WTC11 (cell line): Measurements from ENCODE around the gene IER2. TPM values are rescaled to one million over a fixed set of nuclear protein-coding genes. Genes with fewer than 3 reads are reported as not detected.

Experiments
- ATAC-seq: fragments of 200-7000 bp; cut with Tn5 transposase; 2 replicates; pipeline ENCODE4 v1.10.0; 2021; ENCODE audit warnings: mild to moderate bottlenecking, moderate library complexity
- CTCF ChIA-PET: fragments of 300-600 bp; sonication (Branson Sonifier 250); formaldehyde crosslinking; loops from one replicate; lab custom pipeline; 2021; ENCODE audit warnings: antibody characterized with exemption; lab: Charles Lee
- POLR2A ChIA-PET: fragments of 350-600 bp; sonication (Branson Sonifier 250); formaldehyde crosslinking; loops from one replicate; lab custom pipeline; 2021; ENCODE audit warnings: antibody characterized with exemption; lab: Charles Lee
- DNase-seq: peaks from one replicate; pipeline ENCODE4 v3.0.0; 2021; ENCODE audit warnings: low spot score
- H3K27ac Mint-ChIP-seq: 2 replicates; pipeline ENCODE4 v1.8.0; 2021; ENCODE audit warnings: mixed read lengths
- H3K27me3 Mint-ChIP-seq: 2 replicates; pipeline ENCODE4 v1.8.0; 2021; ENCODE audit warnings: low read depth, mild to moderate bottlenecking, moderate library complexity, mixed read lengths
- H3K36me3 Mint-ChIP-seq: 2 replicates; pipeline ENCODE4 v1.8.0; 2021; ENCODE audit warnings: mixed read lengths
- H3K4me1 Mint-ChIP-seq: 2 replicates; pipeline ENCODE4 v1.8.0; 2022; ENCODE audit warnings: mixed read lengths
- H3K4me3 Mint-ChIP-seq: 2 replicates; pipeline ENCODE4 v1.8.0; 2021; ENCODE audit warnings: mild to moderate bottlenecking, moderate library complexity, mixed read lengths
- H3K9me3 Mint-ChIP-seq: 2 replicates; pipeline ENCODE4 v1.8.0; 2021; ENCODE audit warnings: mixed read lengths
- EMX1 ChIP-seq: fragments of 250-450 bp; sonication (Bioruptor Pico); IDR thresholded peaks from 2 replicates; pipeline ENCODE4 v1.8.0; 2021; ENCODE audit warnings: mild to moderate bottlenecking
- ESRRA ChIP-seq: sonication (generic); formaldehyde crosslinking; IDR thresholded peaks from 2 replicates; pipeline ENCODE4 v1.8.1; 2022; ENCODE audit warnings: mild to moderate bottlenecking, missing genetic modification reagents, borderline replicate concordance
- GRHL2 ChIP-seq: fragments of 250-450 bp; sonication (Bioruptor Pico); IDR thresholded peaks from 2 replicates; pipeline ENCODE4 v1.8.0; 2022; ENCODE audit warnings: mild to moderate bottlenecking, moderate library complexity; ENCODE audit not compliant: insufficient replicate concordance, severe bottlenecking
- JAZF1 ChIP-seq: fragments of 250-450 bp; sonication (Bioruptor Pico); IDR thresholded peaks from 2 replicates; pipeline ENCODE4 v1.9.0; 2021; ENCODE audit warnings: moderate library complexity, mild to moderate bottlenecking, inconsistent platforms
- MYBL2 ChIP-seq: sonication (generic); formaldehyde crosslinking; IDR thresholded peaks from 2 replicates; pipeline ENCODE4 v1.8.1; 2023; ENCODE audit warnings: mild to moderate bottlenecking, moderate library complexity, missing genetic modification reagents
- NFATC4 ChIP-seq: fragments of 250-450 bp; sonication (Bioruptor Pico); IDR thresholded peaks from 2 replicates; pipeline ENCODE4 v1.9.0; 2021; ENCODE audit warnings: mild to moderate bottlenecking
- NFE2L1 ChIP-seq: sonication (generic); formaldehyde crosslinking; IDR thresholded peaks from 2 replicates; pipeline ENCODE4 v1.8.1; 2023; ENCODE audit warnings: missing genetic modification reagents
- NFYB ChIP-seq: sonication (generic); formaldehyde crosslinking; conservative IDR thresholded peaks from 2 replicates; pipeline ENCODE4 v1.8.0; 2022; ENCODE audit warnings: low read depth, missing genetic modification reagents
- NR1H2 ChIP-seq: sonication (generic); formaldehyde crosslinking; IDR thresholded peaks from 2 replicates; pipeline ENCODE4 v1.9.0; 2021; ENCODE audit warnings: mild to moderate bottlenecking, moderate library complexity, missing genetic modification reagents
- NR2C2 ChIP-seq: sonication (generic); formaldehyde crosslinking; IDR thresholded peaks from 2 replicates; pipeline ENCODE4 v1.8.0; 2022; ENCODE audit warnings: mild to moderate bottlenecking, missing genetic modification reagents
- NR3C1 ChIP-seq: sonication (generic); formaldehyde crosslinking; conservative IDR thresholded peaks from 2 replicates; pipeline ENCODE4 v1.8.1; 2023; ENCODE audit warnings: low read depth, mild to moderate bottlenecking, missing genetic modification reagents
- RELA ChIP-seq: sonication (generic); formaldehyde crosslinking; IDR thresholded peaks from 2 replicates; pipeline ENCODE4 v1.8.1; 2022; ENCODE audit warnings: missing genetic modification reagents, mild to moderate bottlenecking, borderline replicate concordance
- RORB ChIP-seq: fragments of 250-450 bp; sonication (Bioruptor Pico); IDR thresholded peaks from 2 replicates; pipeline ENCODE4 v1.9.0; 2021; ENCODE audit warnings: mild to moderate bottlenecking
- SMAD4 ChIP-seq: sonication (generic); formaldehyde crosslinking; IDR thresholded peaks from 2 replicates; pipeline ENCODE4 v1.8.0; 2022; ENCODE audit warnings: mild to moderate bottlenecking, missing genetic modification reagents
- TCF7 ChIP-seq: sonication (generic); formaldehyde crosslinking; IDR thresholded peaks from 2 replicates; pipeline ENCODE4 v1.8.0; 2022; ENCODE audit warnings: mild to moderate bottlenecking, low read depth, missing genetic modification reagents, moderate library complexity
- TP53 ChIP-seq: sonication (generic); formaldehyde crosslinking; IDR thresholded peaks from 2 replicates; pipeline ENCODE4 v1.8.1; 2023; ENCODE audit warnings: mild to moderate bottlenecking, missing genetic modification reagents
- ZNF219 ChIP-seq: sonication (generic); formaldehyde crosslinking; IDR thresholded peaks from 2 replicates; pipeline ENCODE4 v1.8.0; 2023; ENCODE audit warnings: missing genetic modification reagents, mild to moderate bottlenecking, borderline replicate concordance
- total RNA-seq: library from RNA; stranded (reverse); gene quantifications from 3 replicates; pipeline ENCODE4 v1.2.3, GENCODE V29; 2021
- TF ChIP-seq, protein P1 (sequence below): sonication (generic); formaldehyde crosslinking; IDR thresholded peaks from 2 replicates; pipeline ENCODE4 v1.8.1; 2022; ENCODE audit warnings: low read depth, mild to moderate bottlenecking, moderate library complexity, missing genetic modification reagents, borderline replicate concordance
- TF ChIP-seq, protein P2 (sequence below): fragments of 250-450 bp; sonication (Bioruptor Pico); IDR thresholded peaks from 2 replicates; pipeline ENCODE4 v1.9.0; 2021; ENCODE audit warnings: mild to moderate bottlenecking
- TF ChIP-seq, protein P3 (sequence below): sonication (generic); formaldehyde crosslinking; IDR thresholded peaks from 2 replicates; pipeline ENCODE4 v1.8.1; 2023; ENCODE audit warnings: mild to moderate bottlenecking, missing genetic modification reagents
- TF ChIP-seq, protein P4 (sequence below): sonication (generic); formaldehyde crosslinking; conservative IDR thresholded peaks from 2 replicates; pipeline ENCODE4 v1.8.1; 2022; ENCODE audit warnings: mild to moderate bottlenecking, missing genetic modification reagents
- TF ChIP-seq, protein P5 (sequence below): sonication (generic); formaldehyde crosslinking; IDR thresholded peaks from 2 replicates; pipeline ENCODE4 v1.8.0; 2023; ENCODE audit warnings: mild to moderate bottlenecking, missing genetic modification reagents
- TF ChIP-seq, protein P6 (sequence below): sonication (generic); formaldehyde crosslinking; IDR thresholded peaks from 2 replicates; pipeline ENCODE4 v1.8.1; 2022; ENCODE audit warnings: missing genetic modification reagents, borderline replicate concordance
- TF ChIP-seq, protein P7 (sequence below): fragments of 250-450 bp; sonication (Bioruptor Pico); IDR thresholded peaks from 2 replicates; pipeline ENCODE4 v2.1.2; 2022; ENCODE audit warnings: mild to moderate bottlenecking, moderate library complexity
- TF ChIP-seq, protein P8 (sequence below): sonication (generic); formaldehyde crosslinking; IDR thresholded peaks from 2 replicates; pipeline ENCODE4 v1.8.0; 2022; ENCODE audit warnings: mild to moderate bottlenecking, missing genetic modification reagents

IER2 gene
- total RNA-seq, 1 experiment from 2014 or later = 138 TPM

DNA sequence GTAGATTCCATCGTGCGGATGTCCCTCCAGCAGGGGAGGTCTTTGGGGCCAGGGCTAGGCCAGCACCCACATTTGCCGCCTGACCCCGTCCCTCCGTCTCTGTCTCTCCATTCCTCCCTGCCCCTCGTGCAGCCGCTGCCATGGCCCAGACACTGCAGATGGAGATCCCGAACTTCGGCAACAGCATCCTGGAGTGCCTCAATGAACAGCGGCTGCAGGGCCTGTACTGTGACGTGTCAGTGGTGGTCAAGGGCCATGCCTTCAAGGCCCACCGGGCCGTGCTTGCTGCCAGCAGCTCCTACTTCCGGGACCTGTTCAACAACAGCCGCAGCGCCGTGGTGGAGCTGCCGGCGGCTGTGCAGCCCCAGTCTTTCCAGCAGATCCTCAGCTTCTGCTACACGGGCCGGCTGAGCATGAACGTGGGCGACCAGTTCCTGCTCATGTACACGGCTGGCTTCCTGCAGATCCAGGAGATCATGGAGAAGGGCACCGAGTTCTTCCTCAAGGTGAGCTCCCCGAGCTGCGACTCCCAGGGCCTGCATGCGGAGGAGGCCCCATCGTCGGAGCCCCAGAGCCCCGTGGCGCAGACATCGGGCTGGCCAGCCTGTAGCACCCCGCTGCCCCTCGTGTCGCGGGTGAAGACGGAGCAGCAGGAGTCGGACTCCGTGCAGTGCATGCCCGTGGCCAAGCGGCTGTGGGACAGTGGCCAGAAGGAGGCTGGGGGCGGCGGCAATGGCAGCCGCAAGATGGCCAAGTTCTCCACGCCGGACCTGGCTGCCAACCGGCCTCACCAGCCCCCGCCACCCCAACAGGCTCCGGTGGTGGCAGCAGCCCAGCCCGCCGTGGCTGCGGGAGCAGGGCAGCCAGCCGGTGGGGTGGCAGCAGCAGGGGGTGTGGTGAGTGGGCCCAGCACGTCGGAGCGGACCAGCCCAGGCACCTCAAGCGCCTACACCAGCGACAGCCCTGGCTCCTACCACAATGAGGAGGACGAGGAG, 14.8 kb upstream of the IER2 start:
- DNase-seq = no peak
- Mint-ChIP-seq H3K9me3 (no peaks in the 10 kb centered on the region), H3K27me3 (no peaks in the 10 kb centered on the region), H3K36me3 (peaks cover 34% of the 10 kb centered on the region), H3K4me1 (peaks cover 8% of the 10 kb centered on the region), H3K4me3 (no peak overlapping the region), H3K27ac (no peak overlapping the region)
- CTCF ChIA-PET = no interaction called here
- ATAC-seq = no peak
- POLR2A ChIA-PET = no interaction called here
- TF ChIP-seq, protein P1, sequence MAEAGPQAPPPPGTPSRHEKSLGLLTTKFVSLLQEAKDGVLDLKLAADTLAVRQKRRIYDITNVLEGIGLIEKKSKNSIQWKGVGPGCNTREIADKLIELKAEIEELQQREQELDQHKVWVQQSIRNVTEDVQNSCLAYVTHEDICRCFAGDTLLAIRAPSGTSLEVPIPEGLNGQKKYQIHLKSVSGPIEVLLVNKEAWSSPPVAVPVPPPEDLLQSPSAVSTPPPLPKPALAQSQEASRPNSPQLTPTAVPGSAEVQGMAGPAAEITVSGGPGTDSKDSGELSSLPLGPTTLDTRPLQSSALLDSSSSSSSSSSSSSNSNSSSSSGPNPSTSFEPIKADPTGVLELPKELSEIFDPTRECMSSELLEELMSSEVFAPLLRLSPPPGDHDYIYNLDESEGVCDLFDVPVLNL (CRISPR knock-in tag) = no peak
- TF ChIP-seq, protein P2, sequence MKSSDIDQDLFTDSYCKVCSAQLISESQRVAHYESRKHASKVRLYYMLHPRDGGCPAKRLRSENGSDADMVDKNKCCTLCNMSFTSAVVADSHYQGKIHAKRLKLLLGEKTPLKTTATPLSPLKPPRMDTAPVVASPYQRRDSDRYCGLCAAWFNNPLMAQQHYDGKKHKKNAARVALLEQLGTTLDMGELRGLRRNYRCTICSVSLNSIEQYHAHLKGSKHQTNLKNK (CRISPR knock-in tag) = no peak
- TF ChIP-seq, protein P3, sequence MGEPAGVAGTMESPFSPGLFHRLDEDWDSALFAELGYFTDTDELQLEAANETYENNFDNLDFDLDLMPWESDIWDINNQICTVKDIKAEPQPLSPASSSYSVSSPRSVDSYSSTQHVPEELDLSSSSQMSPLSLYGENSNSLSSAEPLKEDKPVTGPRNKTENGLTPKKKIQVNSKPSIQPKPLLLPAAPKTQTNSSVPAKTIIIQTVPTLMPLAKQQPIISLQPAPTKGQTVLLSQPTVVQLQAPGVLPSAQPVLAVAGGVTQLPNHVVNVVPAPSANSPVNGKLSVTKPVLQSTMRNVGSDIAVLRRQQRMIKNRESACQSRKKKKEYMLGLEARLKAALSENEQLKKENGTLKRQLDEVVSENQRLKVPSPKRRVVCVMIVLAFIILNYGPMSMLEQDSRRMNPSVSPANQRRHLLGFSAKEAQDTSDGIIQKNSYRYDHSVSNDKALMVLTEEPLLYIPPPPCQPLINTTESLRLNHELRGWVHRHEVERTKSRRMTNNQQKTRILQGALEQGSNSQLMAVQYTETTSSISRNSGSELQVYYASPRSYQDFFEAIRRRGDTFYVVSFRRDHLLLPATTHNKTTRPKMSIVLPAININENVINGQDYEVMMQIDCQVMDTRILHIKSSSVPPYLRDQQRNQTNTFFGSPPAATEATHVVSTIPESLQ (CRISPR knock-in tag) = no peak
- TF ChIP-seq TP53 (CRISPR knock-in tag) (no peak), NFATC4 (no peak), RELA (no peak), GRHL2 (no peak), NR2C2 (no peak), NFYB (CRISPR knock-in tag) (no peak), NR3C1 (CRISPR knock-in tag) (no peak), ZNF219 (CRISPR knock-in tag) (no peak), MYBL2 (CRISPR knock-in tag) (no peak), NR1H2 (CRISPR knock-in tag) (no peak), SMAD4 (CRISPR knock-in tag) (no peak), NFE2L1 (CRISPR knock-in tag) (no peak)
- TF ChIP-seq, protein P4, sequence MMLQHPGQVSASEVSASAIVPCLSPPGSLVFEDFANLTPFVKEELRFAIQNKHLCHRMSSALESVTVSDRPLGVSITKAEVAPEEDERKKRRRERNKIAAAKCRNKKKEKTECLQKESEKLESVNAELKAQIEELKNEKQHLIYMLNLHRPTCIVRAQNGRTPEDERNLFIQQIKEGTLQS (CRISPR knock-in tag) = no peak
- TF ChIP-seq, protein P5, sequence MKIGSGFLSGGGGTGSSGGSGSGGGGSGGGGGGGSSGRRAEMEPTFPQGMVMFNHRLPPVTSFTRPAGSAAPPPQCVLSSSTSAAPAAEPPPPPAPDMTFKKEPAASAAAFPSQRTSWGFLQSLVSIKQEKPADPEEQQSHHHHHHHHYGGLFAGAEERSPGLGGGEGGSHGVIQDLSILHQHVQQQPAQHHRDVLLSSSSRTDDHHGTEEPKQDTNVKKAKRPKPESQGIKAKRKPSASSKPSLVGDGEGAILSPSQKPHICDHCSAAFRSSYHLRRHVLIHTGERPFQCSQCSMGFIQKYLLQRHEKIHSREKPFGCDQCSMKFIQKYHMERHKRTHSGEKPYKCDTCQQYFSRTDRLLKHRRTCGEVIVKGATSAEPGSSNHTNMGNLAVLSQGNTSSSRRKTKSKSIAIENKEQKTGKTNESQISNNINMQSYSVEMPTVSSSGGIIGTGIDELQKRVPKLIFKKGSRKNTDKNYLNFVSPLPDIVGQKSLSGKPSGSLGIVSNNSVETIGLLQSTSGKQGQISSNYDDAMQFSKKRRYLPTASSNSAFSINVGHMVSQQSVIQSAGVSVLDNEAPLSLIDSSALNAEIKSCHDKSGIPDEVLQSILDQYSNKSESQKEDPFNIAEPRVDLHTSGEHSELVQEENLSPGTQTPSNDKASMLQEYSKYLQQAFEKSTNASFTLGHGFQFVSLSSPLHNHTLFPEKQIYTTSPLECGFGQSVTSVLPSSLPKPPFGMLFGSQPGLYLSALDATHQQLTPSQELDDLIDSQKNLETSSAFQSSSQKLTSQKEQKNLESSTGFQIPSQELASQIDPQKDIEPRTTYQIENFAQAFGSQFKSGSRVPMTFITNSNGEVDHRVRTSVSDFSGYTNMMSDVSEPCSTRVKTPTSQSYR (CRISPR knock-in tag) = no peak

DNA sequence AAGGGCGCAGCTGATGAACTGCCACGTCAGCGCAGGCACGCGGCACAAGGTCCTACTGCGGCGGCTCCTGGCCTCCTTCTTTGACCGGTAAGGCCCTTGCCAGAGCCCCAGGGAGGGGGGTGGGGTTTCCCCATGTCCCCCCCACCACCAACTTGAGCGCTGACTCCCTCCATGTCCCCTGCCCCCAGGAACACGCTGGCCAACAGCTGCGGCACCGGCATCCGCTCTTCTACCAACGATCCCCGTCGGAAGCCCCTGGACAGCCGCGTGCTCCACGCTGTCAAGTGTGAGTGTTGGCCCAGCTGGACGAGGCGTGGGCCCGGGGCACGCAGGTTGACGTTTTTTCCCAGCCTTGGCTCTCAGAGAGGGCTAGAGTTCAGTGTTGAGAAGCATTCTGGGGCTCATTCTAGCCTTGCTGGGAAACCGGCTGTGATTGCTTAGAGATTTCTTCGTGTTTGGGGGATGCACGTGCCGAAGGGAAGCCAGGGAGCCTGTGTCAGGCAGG, 12.9 kb upstream of the IER2 start:
- CTCF ChIA-PET = no interaction called here
- Mint-ChIP-seq H3K9me3 (no peaks in the 10 kb centered on the region), H3K36me3 (peaks cover 34% of the 10 kb centered on the region), H3K27me3 (no peaks in the 10 kb centered on the region), H3K4me3 (no peak overlapping the region), H3K27ac (no peak overlapping the region), H3K4me1 (peaks cover 8% of the 10 kb centered on the region)
- POLR2A ChIA-PET = no interaction called here
- ATAC-seq = no peak
- no peak for DNase-seq
- TF ChIP-seq ESRRA (CRISPR knock-in tag) (no peak), JAZF1 (CRISPR knock-in tag) (no peak), EMX1 (CRISPR knock-in tag) (no peak), NR1H2 (CRISPR knock-in tag) (no peak), TCF7 (CRISPR knock-in tag) (no peak), RORB (CRISPR knock-in tag) (no peak)
- TF ChIP-seq, protein P6, sequence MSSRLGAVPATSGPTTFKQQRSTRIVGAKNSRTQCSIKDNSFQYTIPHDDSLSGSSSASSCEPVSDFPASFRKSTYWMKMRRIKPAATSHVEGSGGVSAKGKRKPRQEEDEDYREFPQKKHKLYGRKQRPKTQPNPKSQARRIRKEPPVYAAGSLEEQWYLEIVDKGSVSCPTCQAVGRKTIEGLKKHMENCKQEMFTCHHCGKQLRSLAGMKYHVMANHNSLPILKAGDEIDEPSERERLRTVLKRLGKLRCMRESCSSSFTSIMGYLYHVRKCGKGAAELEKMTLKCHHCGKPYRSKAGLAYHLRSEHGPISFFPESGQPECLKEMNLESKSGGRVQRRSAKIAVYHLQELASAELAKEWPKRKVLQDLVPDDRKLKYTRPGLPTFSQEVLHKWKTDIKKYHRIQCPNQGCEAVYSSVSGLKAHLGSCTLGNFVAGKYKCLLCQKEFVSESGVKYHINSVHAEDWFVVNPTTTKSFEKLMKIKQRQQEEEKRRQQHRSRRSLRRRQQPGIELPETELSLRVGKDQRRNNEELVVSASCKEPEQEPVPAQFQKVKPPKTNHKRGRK (CRISPR knock-in tag) = no peak
- TF ChIP-seq, protein P7, sequence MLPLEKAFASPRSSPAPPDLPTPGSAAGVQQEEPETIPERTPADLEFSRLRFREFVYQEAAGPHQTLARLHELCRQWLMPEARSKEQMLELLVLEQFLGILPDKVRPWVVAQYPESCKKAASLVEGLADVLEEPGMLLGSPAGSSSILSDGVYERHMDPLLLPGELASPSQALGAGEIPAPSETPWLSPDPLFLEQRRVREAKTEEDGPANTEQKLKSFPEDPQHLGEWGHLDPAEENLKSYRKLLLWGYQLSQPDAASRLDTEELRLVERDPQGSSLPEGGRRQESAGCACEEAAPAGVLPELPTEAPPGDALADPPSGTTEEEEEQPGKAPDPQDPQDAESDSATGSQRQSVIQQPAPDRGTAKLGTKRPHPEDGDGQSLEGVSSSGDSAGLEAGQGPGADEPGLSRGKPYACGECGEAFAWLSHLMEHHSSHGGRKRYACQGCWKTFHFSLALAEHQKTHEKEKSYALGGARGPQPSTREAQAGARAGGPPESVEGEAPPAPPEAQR (CRISPR knock-in tag) = no peak
- TF ChIP-seq, protein P8, sequence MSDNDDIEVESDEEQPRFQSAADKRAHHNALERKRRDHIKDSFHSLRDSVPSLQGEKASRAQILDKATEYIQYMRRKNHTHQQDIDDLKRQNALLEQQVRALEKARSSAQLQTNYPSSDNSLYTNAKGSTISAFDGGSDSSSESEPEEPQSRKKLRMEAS (CRISPR knock-in tag) = no peak
